ENCODE results near the gene TIGD6. TPM values are rescaled to one million over a fixed set of nuclear protein-coding genes. Genes with fewer than 3 reads are reported as not detected.
"Not testable (repeated sequence)": the region's sequence is repeated elsewhere in the genome, so short reads cannot be mapped to it uniquely, and the experiment has no call there.

The TIGD6 gene
- total RNA-seq, 1 donor from 2014 or later: 5.5 TPM

GRCh38 chr5:150035139-150035895 lies 34.9 kb upstream of the TIGD6 start:
- Histone ChIP-seq H4K20me1 (ENCODE audit: insufficient read depth, low read length) (no peaks in the 10 kb centered on the region), H3K9ac (ENCODE audit: low read length) (no peak overlapping the region), H3K36me3 (ENCODE audit: insufficient read depth, low read length) (peaks cover 64% of the 10 kb centered on the region), H3K4me3 (ENCODE audit: insufficient read depth, low read depth, low read length) (no peak overlapping the region), H3K4me2 (ENCODE audit: low read length) (no peak overlapping the region), H2AFZ (ENCODE audit: low read depth, low read length) (no peak overlapping the region), H3K79me2 (ENCODE audit: insufficient read depth, low read length) (peaks cover 22% of the 10 kb centered on the region), H3K27me3 (ENCODE audit: insufficient read depth, low read length) (no peaks in the 10 kb centered on the region), H3K4me1 (ENCODE audit: insufficient read depth, low read length) (peaks cover 29% of the 10 kb centered on the region), H3K9me3 (ENCODE audit: insufficient read depth, low read depth, low read length) (no peaks in the 10 kb centered on the region), H3K27ac (ENCODE audit: low read depth, low read length) (peak overlapping the region; percentile 73)
- no peak for DNase-seq (ENCODE audit: low read depth)
- FAIRE-seq: peak; percentile 13
- TF ChIP-seq EZH2 (IDR thresholded peaks at IDR 0.05; ENCODE audit: insufficient read depth, low read length) (no peak), CTCF (IDR thresholded peaks at IDR 0.05; ENCODE audit: insufficient read depth, low read depth, low read length) (no peak)
- no peaks in the 10 kb centered on the region for H3K27me3 Mint-ChIP-seq (ENCODE audit: low read depth, unreplicated experiment)
- H3K36me3 Mint-ChIP-seq (ENCODE audit: low read depth, unreplicated experiment): peaks cover 50% of the 10 kb centered on the region
- H3K27ac Mint-ChIP-seq (ENCODE audit: unreplicated experiment): peak overlapping the region; percentile 86
- no peak overlapping the region for H3K4me3 Mint-ChIP-seq (ENCODE audit: unreplicated experiment)
- H3K4me1 Mint-ChIP-seq (ENCODE audit: low read depth, unreplicated experiment): peaks cover 49% of the 10 kb centered on the region
- H3K9me3 Mint-ChIP-seq (ENCODE audit: unreplicated experiment): no peaks in the 10 kb centered on the region

DNA sequence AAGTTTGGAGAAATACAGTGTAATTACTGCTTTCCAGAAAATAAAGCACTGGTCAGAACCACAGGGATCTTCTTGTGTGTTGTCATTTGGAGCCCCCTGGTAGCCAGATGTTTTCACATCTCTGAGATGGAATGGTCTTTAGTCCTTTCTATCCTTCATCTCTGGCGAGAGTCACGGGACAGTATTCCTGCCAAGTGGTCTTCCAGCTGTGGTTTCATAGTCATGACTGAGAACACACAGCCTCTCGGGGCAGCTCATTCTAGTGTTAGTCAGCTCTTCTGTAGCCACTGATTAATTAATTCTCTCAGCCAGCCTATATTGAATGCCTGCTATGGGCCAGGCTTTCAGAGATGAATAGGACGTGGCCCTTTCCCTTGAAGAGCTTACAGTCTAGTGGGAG lies 34.2 kb upstream of the TIGD6 start:
- H3K4me2 ChIP-seq (ENCODE audit: low read length): peak overlapping the region; percentile 11
- Mint-ChIP-seq H3K4me1 (ENCODE audit: low read depth, unreplicated experiment) (peaks cover 49% of the 10 kb centered on the region), H3K27me3 (ENCODE audit: low read depth, unreplicated experiment) (no peaks in the 10 kb centered on the region), H3K27ac (ENCODE audit: unreplicated experiment) (peak overlapping the region; percentile 86), H3K36me3 (ENCODE audit: low read depth, unreplicated experiment) (peaks cover 46% of the 10 kb centered on the region), H3K4me3 (ENCODE audit: unreplicated experiment) (peak overlapping the region; percentile 66), H3K9me3 (ENCODE audit: unreplicated experiment) (no peaks in the 10 kb centered on the region)
- H2AFZ ChIP-seq (ENCODE audit: low read depth, low read length): no peak overlapping the region
- H3K9ac ChIP-seq (ENCODE audit: low read length): no peak overlapping the region
- peaks cover 29% of the 10 kb centered on the region for H3K4me1 ChIP-seq (ENCODE audit: insufficient read depth, low read length)
- peak overlapping the region; percentile 73 for H3K27ac ChIP-seq (ENCODE audit: low read depth, low read length)
- H3K36me3 ChIP-seq (ENCODE audit: insufficient read depth, low read length): peaks cover 67% of the 10 kb centered on the region
- H4K20me1 ChIP-seq (ENCODE audit: insufficient read depth, low read length): no peaks in the 10 kb centered on the region
- FAIRE-seq (peak; percentile 45), DNase-seq (ENCODE audit: low read depth) (peak; percentile 93)
- TF ChIP-seq EZH2 (IDR thresholded peaks at IDR 0.05; ENCODE audit: insufficient read depth, low read length): no peak
- no peak for TF ChIP-seq CTCF (IDR thresholded peaks at IDR 0.05; ENCODE audit: insufficient read depth, low read depth, low read length)
- no peak overlapping the region for H3K4me3 ChIP-seq (ENCODE audit: insufficient read depth, low read depth, low read length)
- no peaks in the 10 kb centered on the region for H3K9me3 ChIP-seq (ENCODE audit: insufficient read depth, low read depth, low read length)
- peaks cover 18% of the 10 kb centered on the region for H3K79me2 ChIP-seq (ENCODE audit: insufficient read depth, low read length)
- no peaks in the 10 kb centered on the region for H3K27me3 ChIP-seq (ENCODE audit: insufficient read depth, low read length)

GRCh38 chr5:150033334-150033733 lies 32.9 kb upstream of the TIGD6 start:
- Histone ChIP-seq H3K9ac (ENCODE audit: low read length) (no peak overlapping the region), H3K36me3 (ENCODE audit: insufficient read depth, low read length) (peaks cover 68% of the 10 kb centered on the region), H3K4me2 (ENCODE audit: low read length) (no peak overlapping the region), H3K4me3 (ENCODE audit: insufficient read depth, low read depth, low read length) (no peak overlapping the region), H4K20me1 (ENCODE audit: insufficient read depth, low read length) (no peaks in the 10 kb centered on the region), H2AFZ (ENCODE audit: low read depth, low read length) (no peak overlapping the region), H3K9me3 (ENCODE audit: insufficient read depth, low read depth, low read length) (no peaks in the 10 kb centered on the region), H3K4me1 (ENCODE audit: insufficient read depth, low read length) (peaks cover 29% of the 10 kb centered on the region), H3K27ac (ENCODE audit: low read depth, low read length) (no peak overlapping the region), H3K27me3 (ENCODE audit: insufficient read depth, low read length) (no peaks in the 10 kb centered on the region), H3K79me2 (ENCODE audit: insufficient read depth, low read length) (peaks cover 9% of the 10 kb centered on the region)
- H3K27me3 Mint-ChIP-seq (ENCODE audit: low read depth, unreplicated experiment): no peaks in the 10 kb centered on the region
- no peaks in the 10 kb centered on the region for H3K9me3 Mint-ChIP-seq (ENCODE audit: unreplicated experiment)
- DNase-seq (ENCODE audit: low read depth): no peak
- FAIRE-seq: no peak
- peak overlapping the region; percentile 49 for H3K27ac Mint-ChIP-seq (ENCODE audit: unreplicated experiment)
- TF ChIP-seq CTCF (IDR thresholded peaks at IDR 0.05; ENCODE audit: insufficient read depth, low read depth, low read length) (no peak), EZH2 (IDR thresholded peaks at IDR 0.05; ENCODE audit: insufficient read depth, low read length) (no peak)
- peaks cover 44% of the 10 kb centered on the region for H3K4me1 Mint-ChIP-seq (ENCODE audit: low read depth, unreplicated experiment)
- no peak overlapping the region for H3K4me3 Mint-ChIP-seq (ENCODE audit: unreplicated experiment)
- peaks cover 44% of the 10 kb centered on the region for H3K36me3 Mint-ChIP-seq (ENCODE audit: low read depth, unreplicated experiment)

GRCh38 chr5:150028047-150028446 lies 27.6 kb upstream of the TIGD6 start:
- H3K4me2 ChIP-seq (ENCODE audit: low read length); H3K27ac ChIP-seq (ENCODE audit: low read depth, low read length); H3K27me3 Mint-ChIP-seq (ENCODE audit: low read depth, unreplicated experiment); H4K20me1 ChIP-seq (ENCODE audit: insufficient read depth, low read length); DNase-seq (ENCODE audit: low read depth); H3K9me3 ChIP-seq (ENCODE audit: insufficient read depth, low read depth, low read length); H3K27me3 ChIP-seq (ENCODE audit: insufficient read depth, low read length); H3K4me3 Mint-ChIP-seq (ENCODE audit: unreplicated experiment); FAIRE-seq; H3K9me3 Mint-ChIP-seq (ENCODE audit: unreplicated experiment); H3K9ac ChIP-seq (ENCODE audit: low read length); H3K27ac Mint-ChIP-seq (ENCODE audit: unreplicated experiment); H2AFZ ChIP-seq (ENCODE audit: low read depth, low read length); H3K4me1 ChIP-seq (ENCODE audit: insufficient read depth, low read length); H3K4me3 ChIP-seq (ENCODE audit: insufficient read depth, low read depth, low read length): not testable (repeated sequence)
- peaks cover 13% of the 10 kb centered on the region for H3K79me2 ChIP-seq (ENCODE audit: insufficient read depth, low read length)
- Mint-ChIP-seq H3K4me1 (ENCODE audit: low read depth, unreplicated experiment) (peaks cover 12% of the 10 kb centered on the region), H3K36me3 (ENCODE audit: low read depth, unreplicated experiment) (peaks cover 19% of the 10 kb centered on the region)
- H3K36me3 ChIP-seq (ENCODE audit: insufficient read depth, low read length): peaks cover 75% of the 10 kb centered on the region

Measured in astrocyte (in vitro differentiated cells and primary cell).